RWPE2 (cell line): ENCODE measurements around the gene TM9SF1.
"Not testable (repeated sequence)": the region's sequence is repeated elsewhere in the genome, so short reads cannot be mapped to it uniquely, and the experiment has no call there.

Experiments
- ATAC-seq: fragments of 200-7000 bp; cut with Tn5 transposase; 3 replicates; pipeline ENCODE4 v1.9.1; 2021; ENCODE audit warnings: low read depth
- DNase-seq: peaks from one replicate; pipeline ENCODE4 v3.0.0-alpha.2; 2020; ENCODE audit warnings: low spot score
- H3K27ac ChIP-seq: fragments of 450-650 bp; 2 replicates; pipeline ENCODE4 v1.5.1; 2017; ENCODE audit warnings: mild to moderate bottlenecking; ENCODE audit not compliant: poor library complexity, severe bottlenecking
- H3K27me3 ChIP-seq: fragments of 250-450 bp; sonication (Bioruptor Pico); 2 replicates; pipeline ENCODE4 v1.5.1; 2021; ENCODE audit warnings: mild to moderate bottlenecking, moderate library complexity; ENCODE audit not compliant: insufficient read depth, poor library complexity, severe bottlenecking
- H3K36me3 ChIP-seq: fragments of 250-450 bp; sonication (Bioruptor Pico); 2 replicates; pipeline ENCODE4 v1.5.1; 2020; ENCODE audit warnings: low read depth, mild to moderate bottlenecking, moderate library complexity
- H3K4me1 ChIP-seq: fragments of 250-450 bp; sonication (Bioruptor Pico); 2 replicates; pipeline ENCODE4 v1.5.1; 2021; ENCODE audit warnings: mild to moderate bottlenecking, moderate library complexity; ENCODE audit not compliant: insufficient read depth, poor library complexity, severe bottlenecking
- H3K4me3 ChIP-seq: fragments of 250-450 bp; sonication (Bioruptor Pico); 2 replicates; pipeline ENCODE4 v1.5.1; 2021; ENCODE audit warnings: mild to moderate bottlenecking, moderate library complexity; ENCODE audit not compliant: severe bottlenecking
- H3K9me3 ChIP-seq: fragments of 250-450 bp; sonication (Bioruptor Pico); 2 replicates; pipeline ENCODE4 v1.5.1; 2021; ENCODE audit warnings: mild to moderate bottlenecking, moderate library complexity; ENCODE audit not compliant: severe bottlenecking
- CTCF ChIP-seq: fragments of 450-650 bp; IDR thresholded peaks from one replicate; pipeline ENCODE4 v1.5.1; 2017; ENCODE audit warnings: mild to moderate bottlenecking, moderate library complexity; ENCODE audit not compliant: poor library complexity, severe bottlenecking

The TM9SF1 gene

DNA sequence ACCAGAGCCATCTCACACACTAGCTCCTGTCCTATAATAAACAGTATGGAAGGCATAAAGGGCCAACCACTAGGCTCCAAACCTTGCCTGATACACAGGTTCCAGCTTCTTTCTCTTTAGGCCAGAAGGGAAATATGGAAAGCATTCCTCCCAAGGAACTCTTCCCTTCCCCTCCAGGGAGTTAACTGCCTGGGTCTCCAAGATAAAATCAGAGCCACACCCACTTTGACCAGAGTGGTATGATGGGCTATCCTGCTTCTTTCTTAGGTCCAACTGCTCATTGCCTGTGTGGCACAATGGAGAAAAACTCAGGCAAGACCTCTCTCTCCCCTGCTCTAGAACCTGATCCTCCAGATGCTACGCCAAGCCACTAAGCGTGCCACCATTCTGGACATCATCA is 12.4 kb upstream of the TM9SF1 start:
- no peak for ATAC-seq
- H3K4me3 ChIP-seq = no peak overlapping the region
- peaks cover 74% of the 10 kb centered on the region for H3K36me3 ChIP-seq
- no peaks in the 10 kb centered on the region for H3K27me3 ChIP-seq
- H3K4me1 ChIP-seq = no peaks in the 10 kb centered on the region
- H3K9me3 ChIP-seq = no peaks in the 10 kb centered on the region
- no peak for DNase-seq
- H3K27ac ChIP-seq = no peak overlapping the region
- TF ChIP-seq CTCF = no peak

DNA sequence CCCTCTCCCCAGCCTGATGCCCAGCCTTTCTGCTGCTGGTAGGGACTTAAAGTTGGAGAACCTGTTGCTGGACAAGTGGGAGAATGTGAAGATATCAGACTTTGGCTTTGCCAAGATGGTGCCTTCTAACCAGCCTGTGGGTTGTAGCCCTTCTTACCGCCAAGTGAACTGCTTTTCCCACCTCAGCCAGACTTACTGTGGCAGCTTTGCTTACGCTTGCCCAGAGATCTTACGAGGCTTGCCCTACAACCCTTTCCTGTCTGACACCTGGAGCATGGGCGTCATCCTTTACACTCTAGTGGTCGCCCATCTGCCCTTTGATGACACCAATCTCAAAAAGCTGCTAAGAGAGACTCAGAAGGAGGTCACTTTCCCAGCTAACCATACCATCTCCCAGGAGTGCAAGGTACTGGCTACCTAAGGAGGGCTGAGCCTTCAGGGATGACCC is 11.9 kb upstream of the TM9SF1 start:
- no peak overlapping the region for H3K4me3 ChIP-seq
- ATAC-seq = no peak
- H3K36me3 ChIP-seq = peaks cover 79% of the 10 kb centered on the region

DNA sequence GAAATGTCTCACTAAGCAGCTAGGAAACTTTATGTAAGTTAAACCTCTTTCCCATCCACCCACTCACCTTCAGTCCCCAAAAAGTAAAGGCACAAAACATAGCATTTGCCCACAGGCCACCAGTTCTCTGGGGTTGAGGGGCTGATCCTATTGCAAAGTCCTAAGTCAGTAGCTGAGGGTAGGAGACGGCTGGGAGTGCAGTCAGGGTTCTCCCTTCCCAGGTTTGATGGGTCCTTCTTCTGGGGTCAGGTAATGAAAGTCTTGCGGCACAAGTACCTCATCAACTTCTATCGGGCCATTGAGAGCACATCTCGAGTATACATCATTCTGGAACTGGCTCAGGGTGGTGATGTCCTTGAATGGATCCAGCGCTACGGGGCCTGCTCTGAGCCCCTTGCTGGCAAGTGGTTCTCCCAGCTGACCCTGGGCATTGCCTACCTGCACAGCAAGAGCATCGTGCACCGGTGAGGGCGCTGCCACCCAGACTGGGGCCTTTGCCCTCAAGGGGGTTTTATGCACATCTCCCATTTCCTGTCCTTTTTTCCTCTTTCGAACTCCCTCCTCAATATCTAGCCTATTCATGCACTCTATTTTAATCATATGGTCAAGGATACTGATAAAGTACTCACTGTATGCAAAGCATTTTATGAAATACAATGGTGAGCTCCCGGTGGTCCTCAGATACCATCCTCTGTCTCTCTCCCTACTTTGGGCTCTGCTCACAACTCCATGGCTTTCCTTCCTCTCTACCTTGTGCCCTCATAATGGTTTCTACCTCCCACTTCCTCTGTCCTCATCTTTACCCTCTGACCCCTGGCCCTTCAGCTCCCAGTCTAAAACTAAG is 11.2 kb upstream of the TM9SF1 start:
- Histone ChIP-seq H3K27me3 (no peaks in the 10 kb centered on the region), H3K4me1 (no peaks in the 10 kb centered on the region), H3K36me3 (peaks cover 81% of the 10 kb centered on the region), H3K9me3 (no peaks in the 10 kb centered on the region), H3K4me3 (no peak overlapping the region), H3K27ac (no peak overlapping the region)
- no peak for TF ChIP-seq CTCF
- DNase-seq = no peak
- ATAC-seq = no peak

More for the DNA sequence above, 11.9 kb upstream of the TM9SF1 start:
- Histone ChIP-seq H3K27ac (no peak overlapping the region), H3K27me3 (no peaks in the 10 kb centered on the region), H3K9me3 (no peaks in the 10 kb centered on the region), H3K4me1 (no peaks in the 10 kb centered on the region)
- no peak for TF ChIP-seq CTCF
- DNase-seq = no peak

DNA sequence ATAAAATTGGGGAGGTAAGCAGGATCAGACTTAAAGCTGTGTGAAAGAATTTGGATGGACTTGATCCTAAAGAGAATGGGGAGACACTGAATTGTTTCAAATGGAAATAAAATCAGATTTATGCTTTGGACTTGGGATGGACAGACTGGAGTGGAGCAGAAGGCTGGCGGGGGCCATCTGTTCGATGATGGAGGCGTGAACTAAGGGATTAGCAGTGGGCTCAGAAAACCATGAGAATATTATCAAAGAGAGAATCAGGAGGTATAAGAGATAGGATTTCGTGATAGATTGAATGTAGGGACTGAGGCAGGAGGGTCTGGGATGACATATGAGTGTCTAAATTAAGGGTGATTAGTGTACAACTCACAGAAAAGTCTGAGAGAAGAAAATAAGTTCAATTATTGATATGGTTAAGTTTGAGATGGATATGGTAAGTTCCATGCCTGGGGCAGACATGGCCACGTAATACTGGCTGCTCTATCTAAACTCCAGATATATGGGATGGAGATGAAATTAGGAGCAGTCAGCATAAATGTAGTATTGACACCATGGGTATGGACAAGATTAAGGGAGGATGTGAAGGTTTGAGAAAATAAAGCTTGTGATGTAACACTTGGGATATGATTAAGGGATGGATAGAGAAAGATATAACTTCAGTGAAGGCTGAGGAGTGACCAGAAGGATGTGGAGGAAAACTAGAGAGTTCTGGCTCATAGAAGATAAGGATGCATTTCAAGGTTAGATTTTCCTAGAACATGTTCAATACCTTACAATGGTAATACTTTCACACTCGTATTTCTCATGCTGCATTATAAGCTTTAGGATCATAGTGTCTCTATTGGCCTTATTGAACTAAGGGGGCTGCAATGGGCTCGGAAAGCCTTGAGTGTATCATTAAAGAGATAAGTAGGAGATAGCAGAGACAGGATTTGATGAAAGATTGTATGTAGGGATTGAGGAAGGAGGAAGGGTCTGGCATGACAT is 9.2 kb upstream of the TM9SF1 start:
- DNase-seq (no peak), ATAC-seq (peak; percentile 31; the same call in 2 of the 3 replicates)
- no peak overlapping the region for H3K4me3 ChIP-seq
- H3K9me3 ChIP-seq = no peaks in the 10 kb centered on the region
- H3K27me3 ChIP-seq = no peaks in the 10 kb centered on the region
- no peak overlapping the region for H3K27ac ChIP-seq
- peaks cover 75% of the 10 kb centered on the region for H3K36me3 ChIP-seq
- H3K4me1 ChIP-seq = no peaks in the 10 kb centered on the region
- no peak for TF ChIP-seq CTCF

DNA sequence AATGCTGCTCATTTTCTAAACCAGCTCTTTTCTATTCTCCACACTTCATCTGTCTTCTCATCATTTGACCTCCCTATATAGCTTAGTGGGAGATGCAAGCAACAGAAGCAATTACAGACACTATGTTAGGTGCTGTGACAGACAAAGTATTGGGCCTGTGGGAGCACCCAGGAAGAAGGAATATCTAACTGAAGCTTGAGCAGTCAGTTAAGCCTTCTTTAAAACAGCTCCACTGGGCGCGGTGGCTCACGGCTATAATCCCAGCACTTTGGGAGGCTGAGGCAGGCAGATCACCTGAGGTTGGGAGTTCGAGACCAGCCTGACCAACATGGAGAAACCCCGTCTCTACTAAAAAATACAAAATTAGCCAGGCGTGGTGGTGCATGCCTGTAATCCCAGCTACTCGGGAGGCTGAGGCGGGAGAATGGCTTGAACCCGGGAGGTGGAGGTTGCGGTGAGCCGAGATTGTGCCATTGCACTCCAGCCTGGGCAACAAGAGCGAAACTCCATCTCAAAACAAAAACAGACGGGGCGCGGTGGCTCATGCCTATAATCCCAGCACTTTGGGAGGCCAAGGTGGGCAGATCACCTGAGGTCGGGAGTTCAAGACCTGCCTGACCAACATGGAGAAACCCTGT is 8.1 kb upstream of the TM9SF1 start:
- not testable (repeated sequence) for H3K4me3 ChIP-seq, H3K9me3 ChIP-seq, DNase-seq, ATAC-seq, H3K27ac ChIP-seq, H3K27me3 ChIP-seq, H3K4me1 ChIP-seq
- peaks cover 70% of the 10 kb centered on the region for H3K36me3 ChIP-seq

DNA sequence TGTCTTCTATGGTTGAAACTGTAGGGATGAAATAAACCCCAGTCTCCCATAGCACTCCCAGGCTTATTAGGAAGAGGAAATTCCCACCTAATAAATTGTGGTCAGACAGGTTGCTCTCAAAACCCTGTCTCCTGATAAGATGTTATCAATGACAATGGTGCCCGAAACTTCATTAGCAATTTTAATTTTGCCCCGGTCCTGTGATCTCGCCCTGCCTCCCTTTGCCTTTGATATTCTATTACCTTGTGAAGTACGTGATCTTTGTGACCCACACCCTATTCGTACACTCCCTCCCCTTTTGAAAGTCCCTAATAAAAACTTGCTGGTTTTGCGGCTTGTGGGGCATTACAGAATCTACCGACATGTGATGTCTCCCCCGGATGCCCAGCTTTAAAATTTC is 7.3 kb upstream of the TM9SF1 start:
- not testable (repeated sequence) for H3K27me3 ChIP-seq, ATAC-seq, H3K9me3 ChIP-seq, H3K4me1 ChIP-seq, H3K4me3 ChIP-seq, DNase-seq, H3K27ac ChIP-seq
- peaks cover 61% of the 10 kb centered on the region for H3K36me3 ChIP-seq
